PFSK-1 (cell line): ENCODE results near the gene ATP5F1D.

Source experiments
- POLR2AphosphoS5 ChIP-seq: IDR thresholded peaks from 2 replicates; pipeline ENCODE4 v1.6.1; 2012; ENCODE audit warnings: low read depth, mild to moderate bottlenecking, control low read depth, low read length, moderate library complexity
- SIN3A ChIP-seq: IDR thresholded peaks from 2 replicates; pipeline ENCODE4 v1.6.1; 2012; ENCODE audit warnings: mild to moderate bottlenecking, low read length, moderate library complexity, borderline replicate concordance; ENCODE audit not compliant: insufficient read depth
- TF ChIP-seq, protein P1 (sequence below), 2 experiments: IDR thresholded peaks; 2 replicates each; pipeline versions ENCODE4 v1.6.1 to v1.8.0; 2011 to 2012; ENCODE audit warnings: low read depth in 2 of 2, low read length in 2 of 2, control low read depth in 1 of 2, inconsistent platforms in 1 of 2, mild to moderate bottlenecking in 1 of 2, moderate library complexity in 1 of 2; ENCODE audit not compliant: insufficient read depth in 1 of 2

DNA sequence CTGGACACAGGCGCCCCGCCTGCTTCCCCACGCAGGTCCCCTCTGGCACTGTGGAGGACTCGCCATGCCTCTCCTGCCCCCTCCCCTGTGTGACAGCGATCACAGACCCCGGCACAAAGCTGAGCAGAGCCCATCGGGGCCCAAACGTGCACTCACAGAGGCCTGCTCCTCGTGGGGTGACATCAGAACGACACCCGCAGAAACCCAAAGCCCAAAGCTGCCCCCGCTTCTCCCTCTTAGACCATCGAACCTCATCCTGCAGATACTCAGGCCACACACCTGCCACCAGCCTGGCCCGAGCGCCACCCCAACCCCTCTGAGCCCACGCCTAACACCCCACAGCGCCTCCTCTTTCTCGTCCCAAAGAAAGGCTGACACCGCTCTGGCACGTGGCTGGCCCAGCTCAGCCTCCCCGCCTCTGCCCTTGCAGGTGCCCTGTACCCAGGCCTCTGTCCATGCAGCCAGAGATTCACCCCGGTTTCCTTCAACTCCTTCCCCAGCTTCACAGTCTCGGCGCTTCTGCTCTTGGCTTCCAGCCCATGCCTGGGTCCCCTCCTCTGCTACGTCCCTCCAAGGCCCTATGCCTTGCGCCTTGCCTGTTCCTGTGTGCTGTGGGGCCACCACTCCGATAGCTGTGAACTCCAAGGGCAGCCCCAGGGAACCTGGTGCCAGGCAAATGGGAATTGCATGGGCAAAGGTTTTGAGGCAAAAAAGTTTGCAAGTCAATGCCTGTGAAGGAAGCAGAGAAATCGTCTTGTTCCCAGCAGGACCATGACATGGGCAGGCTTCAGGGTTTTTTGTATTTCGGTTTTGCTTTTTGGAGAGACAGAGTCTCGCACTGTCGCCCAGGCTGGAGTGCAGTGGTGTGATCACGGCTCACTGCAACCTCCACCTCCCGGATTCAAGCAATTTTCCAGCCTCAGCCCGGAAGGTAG is 2.9 kb upstream of the ATP5F1D start:
- TF ChIP-seq, protein P1, sequence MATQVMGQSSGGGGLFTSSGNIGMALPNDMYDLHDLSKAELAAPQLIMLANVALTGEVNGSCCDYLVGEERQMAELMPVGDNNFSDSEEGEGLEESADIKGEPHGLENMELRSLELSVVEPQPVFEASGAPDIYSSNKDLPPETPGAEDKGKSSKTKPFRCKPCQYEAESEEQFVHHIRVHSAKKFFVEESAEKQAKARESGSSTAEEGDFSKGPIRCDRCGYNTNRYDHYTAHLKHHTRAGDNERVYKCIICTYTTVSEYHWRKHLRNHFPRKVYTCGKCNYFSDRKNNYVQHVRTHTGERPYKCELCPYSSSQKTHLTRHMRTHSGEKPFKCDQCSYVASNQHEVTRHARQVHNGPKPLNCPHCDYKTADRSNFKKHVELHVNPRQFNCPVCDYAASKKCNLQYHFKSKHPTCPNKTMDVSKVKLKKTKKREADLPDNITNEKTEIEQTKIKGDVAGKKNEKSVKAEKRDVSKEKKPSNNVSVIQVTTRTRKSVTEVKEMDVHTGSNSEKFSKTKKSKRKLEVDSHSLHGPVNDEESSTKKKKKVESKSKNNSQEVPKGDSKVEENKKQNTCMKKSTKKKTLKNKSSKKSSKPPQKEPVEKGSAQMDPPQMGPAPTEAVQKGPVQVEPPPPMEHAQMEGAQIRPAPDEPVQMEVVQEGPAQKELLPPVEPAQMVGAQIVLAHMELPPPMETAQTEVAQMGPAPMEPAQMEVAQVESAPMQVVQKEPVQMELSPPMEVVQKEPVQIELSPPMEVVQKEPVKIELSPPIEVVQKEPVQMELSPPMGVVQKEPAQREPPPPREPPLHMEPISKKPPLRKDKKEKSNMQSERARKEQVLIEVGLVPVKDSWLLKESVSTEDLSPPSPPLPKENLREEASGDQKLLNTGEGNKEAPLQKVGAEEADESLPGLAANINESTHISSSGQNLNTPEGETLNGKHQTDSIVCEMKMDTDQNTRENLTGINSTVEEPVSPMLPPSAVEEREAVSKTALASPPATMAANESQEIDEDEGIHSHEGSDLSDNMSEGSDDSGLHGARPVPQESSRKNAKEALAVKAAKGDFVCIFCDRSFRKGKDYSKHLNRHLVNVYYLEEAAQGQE (IDR thresholded peaks at IDR 0.05; ENCODE audit: insufficient read depth in 1 of 2, low read depth in 2 of 2, low read length in 2 of 2): no peak
- TF ChIP-seq POLR2AphosphoS5: no peak
- no peak for TF ChIP-seq SIN3A
